ENCODE measurements around the gene SLC16A11.
"Not testable (repeated sequence)": the region's sequence is repeated elsewhere in the genome, so short reads cannot be mapped to it uniquely, and the experiment has no call there.

Gene SLC16A11

DNA sequence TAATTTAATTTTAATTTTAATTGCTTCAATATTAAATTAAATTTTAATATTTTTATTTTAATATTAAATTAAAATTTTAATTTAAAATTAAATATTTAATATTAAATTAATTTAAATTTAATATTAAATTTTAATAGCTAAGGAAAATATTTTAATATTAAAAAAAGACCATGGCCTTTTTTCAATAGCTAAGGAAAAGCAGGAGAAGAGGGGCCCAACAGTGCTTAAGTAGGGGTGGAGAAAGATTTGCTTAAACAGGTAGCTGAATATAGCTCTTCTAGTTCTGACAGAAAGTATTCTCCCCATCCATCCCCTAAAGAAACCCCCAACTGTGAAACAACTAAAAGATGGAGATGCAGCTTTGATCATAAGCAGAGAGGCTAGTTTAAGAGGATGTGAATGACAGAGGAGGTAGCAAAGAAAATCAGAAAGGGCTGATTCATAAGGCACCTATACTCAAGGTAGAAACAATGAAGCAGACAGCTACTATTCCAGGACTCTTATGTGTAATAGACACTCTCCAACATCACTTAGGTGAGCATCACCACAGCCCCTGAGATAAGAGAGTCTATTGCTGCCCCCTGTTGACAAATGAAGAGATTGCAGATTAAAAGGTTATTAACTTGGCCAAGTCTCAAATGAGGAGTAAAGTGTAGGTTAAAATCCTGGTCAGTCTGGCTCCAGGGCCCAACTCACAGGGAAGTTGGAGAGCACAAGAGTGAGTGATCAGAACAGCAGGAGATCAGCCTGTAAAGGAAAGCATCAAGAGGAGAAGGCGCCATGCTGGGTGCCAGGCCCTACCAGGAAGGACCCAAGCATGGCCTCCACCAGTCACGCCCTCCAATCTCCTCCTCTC, 39.3 kb downstream of the SLC16A11 start:
- DNase-seq: peak; percentile 21 to 51

DNA sequence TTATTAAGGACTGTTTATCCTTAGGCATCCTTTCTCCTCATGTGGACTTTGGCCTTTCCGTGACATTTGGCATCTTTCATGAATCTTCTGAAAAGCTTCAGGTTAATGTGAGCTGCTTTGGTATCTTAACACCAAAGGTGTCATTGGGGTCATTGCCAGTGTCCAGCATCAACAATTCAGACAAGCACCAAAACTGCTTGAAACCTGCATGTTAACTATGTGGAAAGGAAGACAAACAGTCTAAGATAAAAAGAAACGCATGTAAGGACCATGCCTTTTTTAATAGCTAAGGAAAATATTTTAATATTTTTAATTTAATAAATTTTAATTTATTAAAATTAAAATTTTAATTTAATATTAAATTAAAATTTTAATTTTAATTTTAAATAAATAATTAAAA, 40.1 kb downstream of the SLC16A11 start:
- no peak for DNase-seq

DNA sequence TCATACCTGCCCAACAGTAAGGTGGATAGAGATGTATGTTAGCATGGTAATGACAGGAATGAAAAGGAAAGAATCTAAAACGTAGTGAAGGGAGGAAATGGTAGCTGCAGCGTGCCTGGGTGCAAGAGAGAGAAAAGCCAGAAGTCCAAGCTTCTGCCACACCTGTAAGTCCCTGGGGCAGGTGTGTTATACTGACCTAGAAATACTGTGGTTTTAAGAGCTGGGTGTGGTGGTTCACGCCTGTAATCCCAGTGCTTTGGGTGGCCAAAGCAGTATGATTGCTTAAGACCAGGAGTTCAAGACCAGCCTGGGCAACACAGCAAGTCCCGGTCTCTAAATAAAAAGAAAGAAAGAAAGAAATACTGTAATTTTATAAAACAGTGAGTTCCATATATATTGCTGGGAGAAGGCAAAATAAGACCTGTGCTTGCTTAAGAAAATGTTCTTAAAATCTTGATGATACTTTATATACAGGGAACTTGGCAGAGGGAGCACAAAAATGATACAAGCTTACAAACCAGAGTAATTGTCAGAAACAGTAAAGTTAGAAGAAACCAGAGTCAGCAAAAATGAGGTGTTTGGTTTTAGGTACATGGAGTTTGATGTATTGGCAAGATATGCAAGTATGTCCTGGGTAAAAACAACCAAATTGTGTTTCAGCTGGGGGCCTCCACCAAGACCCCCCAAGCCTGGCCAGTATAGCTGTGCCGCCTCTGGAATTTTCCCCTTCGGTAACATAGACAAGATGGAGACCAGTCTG, 41.4 kb downstream of the SLC16A11 start:
- no peak for DNase-seq

DNA sequence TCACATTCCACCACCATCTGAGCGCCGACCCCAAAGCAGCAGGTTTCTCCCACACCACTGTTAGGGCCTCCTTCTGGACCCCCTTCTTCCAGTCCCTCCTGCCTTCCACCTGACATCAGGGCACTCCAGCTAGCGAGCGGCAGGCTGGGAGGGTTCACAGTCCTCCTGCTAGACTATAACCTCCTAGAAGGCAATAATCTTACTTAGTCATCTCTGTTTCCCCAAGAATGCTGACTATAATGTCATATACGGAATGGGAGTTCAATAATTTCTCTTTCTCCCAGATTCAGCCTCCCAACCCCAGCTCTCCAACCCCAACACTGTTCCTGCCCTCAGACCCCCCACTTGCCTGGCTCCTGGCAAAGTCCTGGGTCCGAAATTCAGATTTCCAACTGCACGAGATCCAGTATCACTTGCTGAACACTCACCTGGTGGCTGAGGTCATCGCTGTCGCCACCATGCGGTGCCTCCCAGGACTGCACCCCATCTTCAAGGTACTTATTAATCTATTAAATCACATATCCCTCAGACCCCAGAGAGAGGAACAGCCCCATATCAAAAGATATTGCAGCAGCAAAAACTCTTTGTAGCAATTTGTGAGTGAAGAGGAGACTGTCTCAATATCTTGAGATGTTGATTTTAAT, 42.5 kb downstream of the SLC16A11 start:
- no peak for DNase-seq

DNA sequence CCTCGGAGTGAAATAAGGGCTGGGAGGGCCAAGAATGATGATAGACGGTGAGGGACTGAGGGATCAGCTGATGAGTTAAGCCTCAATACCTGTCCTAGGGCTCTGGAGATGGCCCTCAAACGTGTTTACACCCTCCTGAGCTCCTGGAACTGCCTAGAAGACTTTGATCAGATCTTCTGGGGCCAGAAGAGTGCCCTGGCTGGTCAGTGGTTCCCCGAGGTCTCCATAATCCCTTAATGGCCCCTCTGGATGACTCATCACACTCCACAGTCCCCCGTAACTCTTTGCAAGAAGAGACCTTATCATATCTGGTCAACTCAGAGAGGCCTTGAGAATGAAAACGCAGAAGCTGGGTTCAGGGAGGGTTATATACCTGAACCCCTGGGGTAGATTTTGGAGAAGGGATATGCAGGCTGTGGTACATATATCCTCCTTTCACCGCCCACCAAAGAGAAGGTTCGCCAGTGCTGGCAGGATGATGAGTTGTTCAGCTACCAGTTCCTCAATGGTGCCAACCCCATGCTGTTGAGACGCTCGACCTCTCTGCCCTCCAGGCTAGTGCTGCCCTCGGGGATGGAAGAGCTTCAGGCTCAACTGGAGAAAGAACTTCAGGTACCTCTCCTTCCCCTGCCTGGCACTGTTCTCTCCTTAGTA, 44.9 kb downstream of the SLC16A11 start:
- DNase-seq: no peak

DNA sequence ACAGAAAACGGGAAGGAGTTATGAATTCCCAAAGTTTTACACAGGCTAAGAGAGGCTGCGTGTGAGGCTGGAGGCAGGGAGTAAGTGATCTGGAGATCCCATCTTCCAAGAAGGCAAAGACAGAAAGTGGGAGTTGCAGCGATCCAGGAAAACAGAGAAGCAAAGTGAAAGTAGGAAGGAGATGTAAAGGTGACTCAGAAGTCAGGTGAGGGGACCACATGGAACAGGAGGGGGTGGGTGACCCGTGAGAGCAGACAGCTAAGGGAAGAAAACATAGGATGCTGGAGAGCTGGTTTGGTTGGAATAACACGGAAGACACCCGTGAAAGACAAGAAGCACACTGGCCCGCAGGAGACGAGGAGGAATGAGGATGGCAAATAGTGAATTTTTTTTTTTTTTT, 46.7 kb downstream of the SLC16A11 start:
- no peak for DNase-seq

DNA sequence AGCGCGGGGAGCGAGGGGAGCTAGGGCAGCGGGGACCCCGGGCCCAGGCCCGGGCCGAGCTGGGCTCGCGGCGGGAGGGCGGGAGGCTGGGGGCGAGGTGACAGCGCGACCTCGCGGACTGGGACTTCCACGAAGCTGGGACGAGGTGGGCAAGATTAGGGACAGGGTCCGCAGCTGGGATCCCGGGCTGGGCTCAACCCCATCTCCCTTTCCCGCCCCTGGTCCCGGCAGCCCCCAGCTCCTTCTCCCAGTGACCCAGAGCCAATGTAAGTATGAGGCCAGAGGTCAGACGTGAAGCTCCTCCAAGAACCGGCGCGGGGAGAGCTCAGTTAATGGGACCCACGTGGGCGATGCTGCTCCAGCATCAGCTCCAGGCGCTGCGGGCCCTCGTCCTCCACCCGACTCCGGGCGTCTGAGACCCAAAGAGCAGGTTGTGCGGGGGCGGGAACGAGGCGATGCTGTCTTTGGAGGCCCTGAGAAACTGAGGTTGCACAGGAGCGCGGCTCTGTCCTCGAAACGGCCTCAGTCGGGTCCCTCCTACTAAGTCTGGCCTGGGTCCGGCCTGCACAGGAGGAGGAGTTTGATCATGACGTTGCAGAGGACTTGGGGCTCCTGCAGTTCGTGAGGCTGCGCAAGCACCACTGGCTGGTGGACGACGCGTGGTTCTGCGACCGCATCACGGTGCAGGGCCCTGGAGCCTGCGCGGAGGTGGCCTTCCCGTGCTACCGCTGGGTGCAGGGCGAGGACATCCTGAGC, 47.5 kb downstream of the SLC16A11 start:
- no peak for DNase-seq

DNA sequence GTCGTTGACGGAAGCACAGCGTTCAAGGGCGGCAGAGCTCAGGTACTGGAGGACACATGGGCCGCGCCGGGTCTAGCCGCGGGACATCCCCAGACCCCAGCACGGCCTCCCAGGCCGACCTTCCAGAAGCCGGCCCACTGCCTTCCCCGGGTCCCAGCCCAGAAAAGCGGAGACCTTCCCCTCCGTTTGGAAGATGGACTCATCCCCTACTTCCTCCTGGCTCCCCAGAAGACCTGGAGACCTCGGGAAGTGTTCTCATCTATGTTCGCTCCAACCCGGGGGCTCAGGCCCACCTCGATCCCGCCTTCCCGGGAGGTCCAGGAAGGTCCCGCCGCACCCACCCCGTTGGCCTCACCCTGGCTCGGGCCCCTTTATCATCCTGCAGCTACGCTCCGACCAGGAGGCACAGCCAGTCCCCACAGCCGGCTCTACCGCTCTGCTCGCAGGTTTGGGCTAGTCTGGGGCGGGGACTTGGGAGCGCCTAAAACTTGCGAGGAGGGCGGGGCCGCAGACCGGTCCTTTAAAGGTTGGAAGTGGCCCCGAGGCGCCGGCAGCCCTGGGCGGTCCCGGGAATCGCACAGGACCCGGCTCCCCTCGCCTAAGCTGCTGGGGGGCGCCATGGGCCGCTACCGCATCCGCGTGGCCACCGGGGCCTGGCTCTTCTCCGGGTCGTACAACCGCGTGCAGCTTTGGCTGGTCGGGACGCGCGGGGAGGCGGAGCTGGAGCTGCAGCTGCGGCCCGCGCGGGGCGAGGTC, 48.2 kb downstream of the SLC16A11 start, which contains the start of gene ALOX12:
Gene ALOX12, plus strand, starts transcription at position 550 of the 756 bp plus-strand sequence. Its CDS starts 69 bp downstream, at position 619.
- DNase-seq: no peak

DNA sequence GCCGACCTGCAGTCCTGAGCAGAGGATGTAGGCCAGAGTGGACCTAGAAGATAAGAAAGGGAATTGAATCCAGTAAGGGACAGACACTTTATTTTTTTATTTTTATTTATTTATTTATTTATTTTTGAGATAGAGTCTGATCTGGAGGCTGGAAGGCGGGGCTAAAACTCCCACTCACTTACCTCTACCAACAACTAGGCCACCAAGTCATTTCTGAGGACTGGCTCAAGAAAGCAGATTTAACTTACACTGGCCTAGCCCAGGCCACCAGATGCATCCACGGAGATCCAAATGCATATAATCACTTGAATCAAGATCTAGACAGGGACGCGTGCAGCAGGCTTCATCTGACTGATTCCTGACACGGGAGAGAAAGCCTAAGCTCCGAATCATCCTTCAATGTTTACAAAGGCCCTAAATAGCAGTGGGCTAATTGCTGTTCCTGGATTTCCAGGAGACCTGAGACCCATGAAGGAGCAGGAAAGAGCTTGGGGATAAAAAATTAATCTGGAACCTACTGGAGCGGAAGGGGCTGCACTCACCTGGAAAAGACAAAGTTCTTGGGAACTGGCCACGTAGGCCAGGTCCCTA, 49.1 kb downstream of the SLC16A11 start:
- no peak for DNase-seq

DNA sequence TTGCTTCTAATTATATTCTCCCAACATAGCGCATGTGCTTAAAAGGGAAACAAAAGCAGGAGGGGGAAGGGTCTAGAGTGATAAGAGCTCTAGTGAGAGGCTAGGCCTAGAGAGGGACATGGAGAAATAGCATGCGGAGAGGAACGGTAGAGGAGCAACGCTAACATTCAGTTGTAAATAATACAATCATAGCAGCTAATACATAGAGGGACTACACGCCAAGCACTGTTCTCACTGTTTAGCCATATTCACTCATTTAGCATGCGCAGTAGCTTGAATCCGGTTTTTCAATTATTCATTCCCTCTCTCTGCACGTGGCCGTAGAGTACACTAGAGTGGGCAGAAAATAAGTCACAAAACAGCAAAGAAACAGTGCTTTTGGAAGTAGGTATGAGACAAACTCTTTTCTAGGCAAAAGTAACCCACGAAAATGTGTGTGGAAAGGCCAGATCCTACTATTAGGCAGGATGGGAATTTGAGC, 49.7 kb downstream of the SLC16A11 start:
- DNase-seq: no peak

DNA sequence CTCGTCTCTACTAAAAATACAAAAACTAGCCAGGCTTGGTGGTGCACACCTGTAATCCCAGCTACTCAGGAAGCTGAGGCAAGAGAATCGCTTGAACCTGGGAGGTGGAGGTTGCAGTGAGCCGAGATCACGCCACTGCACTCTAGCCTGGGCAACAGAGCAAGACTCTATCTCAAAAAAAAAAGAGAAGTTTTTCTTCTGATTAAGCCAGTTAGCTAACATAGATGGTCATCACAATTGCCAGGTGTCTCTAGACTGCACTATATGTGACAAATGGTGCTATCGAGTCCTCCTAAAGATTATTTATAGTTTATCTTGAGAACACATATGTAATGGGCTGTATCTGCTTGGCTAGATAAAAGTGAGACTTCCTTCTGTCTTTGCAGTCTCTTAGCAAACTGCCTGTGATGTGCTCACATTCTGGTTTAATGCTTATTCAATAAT, 50.3 kb downstream of the SLC16A11 start:
- not testable (repeated sequence) for DNase-seq
